Sciatic nerve (tissue), 2 donors: ENCODE measurements around the gene ZNF366. TPM values are rescaled to one million over a fixed set of nuclear protein-coding genes. Genes with fewer than 3 reads are reported as not detected.

Source experiments
- ATAC-seq: fragments of 200-7000 bp; cut with Tn5 transposase; one replicate; pipeline ENCODE4 v1.9.1; 2020; ENCODE audit warnings: mild to moderate bottlenecking, moderate library complexity
- DNase-seq: peaks from one replicate; pipeline ENCODE4 v3.0.0-alpha.2; 2020; ENCODE audit warnings: low spot score
- intact Hi-C: fragments of 100-400 bp; cut with DNase I; formaldehyde crosslinking; loops from one replicate; pipeline ENCODE4 v1.14.2; 2022
- total RNA-seq: library from RNA; stranded (reverse); fragmentation: NEBNext Ultra II Directional; extraction: Animal tissue kit (Norgen Biotek cat#: 25700); gene quantifications from one replicate; pipeline ENCODE4 v1.2.1, GENCODE V29; 2021
- donor health status: DM: no; HTN: no; CAD: no.
- donor health status: DM: no; HTN: no; CAD: no.

ZNF366 gene
- total RNA-seq, 1 donor from 2014 or later: 8.0 TPM

DNA sequence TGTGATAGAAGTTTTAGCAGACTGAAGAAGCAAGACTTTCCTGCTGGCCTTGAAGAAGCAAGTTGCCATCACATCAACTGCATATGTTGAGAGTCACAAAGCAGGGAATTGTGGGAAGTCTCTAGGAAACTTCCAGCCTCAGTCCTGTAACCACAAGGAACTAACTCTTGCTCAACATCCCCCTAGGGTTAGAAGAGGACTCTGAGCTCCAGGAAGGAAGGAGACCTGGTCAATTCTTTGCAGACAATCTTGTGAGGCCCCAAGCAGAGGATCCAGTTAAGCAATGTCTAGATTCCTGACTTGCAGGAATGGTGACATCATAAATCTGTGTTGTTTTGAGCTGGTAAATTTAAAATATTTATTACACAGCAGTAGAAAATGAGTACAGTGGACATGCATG is 18.6 kb upstream of the ZNF366 start:
- DNase-seq (no peak), ATAC-seq (no peak)
- intact Hi-C loops: no loop called here

DNA sequence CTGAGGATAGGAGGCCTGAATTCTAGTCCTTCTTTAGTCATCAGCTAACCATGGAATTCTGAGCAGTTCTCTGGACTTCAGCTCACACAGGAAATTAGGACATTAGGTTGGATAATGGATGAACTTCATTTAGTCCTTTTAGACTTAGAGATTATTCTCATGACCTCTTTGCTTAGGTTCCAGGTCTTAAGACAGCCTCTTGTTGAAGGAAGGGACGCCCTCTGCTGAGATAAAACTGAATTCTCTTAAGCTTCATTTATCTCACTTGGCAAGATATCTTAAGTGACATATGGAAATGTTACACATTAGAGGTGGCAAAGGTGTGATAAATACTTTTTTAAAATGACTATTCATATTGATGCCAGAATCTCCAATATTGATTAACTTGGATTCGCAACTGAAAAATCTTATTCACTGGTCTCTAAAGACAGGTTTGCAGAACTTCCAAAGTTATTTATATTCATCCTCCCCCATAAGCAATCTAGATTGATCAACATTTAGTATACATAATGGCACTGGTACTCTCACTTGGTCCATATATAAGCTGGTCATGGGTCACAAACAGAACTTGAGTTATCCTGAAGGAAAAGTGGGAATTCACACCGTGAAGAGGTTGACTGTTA is 16.9 kb upstream of the ZNF366 start:
- ATAC-seq (peak; percentile 81), DNase-seq (no peak)
- intact Hi-C loops: no loop called here

- DNase-seq: no peak
- intact Hi-C loops: no loop called here
- no peak for ATAC-seq
Measured at GRCh38 chr5:72522607-72523006, 15.4 kb upstream of the ZNF366 start.

- intact Hi-C loops: loop anchor here (10.0 kb wide), 1 partner anchor 154 kb away; no protein-coding TSS in a partner anchor
- ATAC-seq: no peak
Measured at GRCh38 chr5:72519111-72519510, 11.9 kb upstream of the ZNF366 start.

GRCh38 chr5:72518001-72518683 is 10.9 kb upstream of the ZNF366 start:
- DNase-seq (peak; percentile 67), ATAC-seq (peak; percentile 88)
- intact Hi-C loops: loop anchor here (10.0 kb wide), 1 partner anchor 153 kb away; no protein-coding TSS in a partner anchor

More at GRCh38 chr5:72519111-72519510, 11.9 kb upstream of the ZNF366 start:
- DNase-seq: no peak

DNA sequence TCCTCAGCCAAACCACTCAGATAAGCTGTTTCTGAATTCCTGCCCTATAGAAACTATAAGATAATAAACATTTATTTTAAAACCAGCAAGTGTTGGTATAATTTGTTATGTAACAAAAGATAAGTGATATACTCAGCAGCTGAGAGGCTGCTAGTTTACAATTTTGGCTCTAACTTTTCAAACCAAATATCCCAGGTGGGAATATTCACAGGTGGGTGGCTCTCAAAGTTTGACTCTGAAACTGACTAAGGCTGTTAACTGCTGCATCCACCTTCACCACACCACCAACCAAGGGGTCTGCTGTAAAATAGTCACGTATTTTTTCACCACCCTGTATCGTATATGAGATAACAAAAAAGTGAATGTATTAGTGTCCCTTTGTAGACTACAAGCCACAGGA is 9.7 kb upstream of the ZNF366 start:
- ATAC-seq (no peak), DNase-seq (no peak)
- intact Hi-C loops: loop anchor here (10.0 kb wide), 1 partner anchor 152 kb away; no protein-coding TSS in a partner anchor

DNA sequence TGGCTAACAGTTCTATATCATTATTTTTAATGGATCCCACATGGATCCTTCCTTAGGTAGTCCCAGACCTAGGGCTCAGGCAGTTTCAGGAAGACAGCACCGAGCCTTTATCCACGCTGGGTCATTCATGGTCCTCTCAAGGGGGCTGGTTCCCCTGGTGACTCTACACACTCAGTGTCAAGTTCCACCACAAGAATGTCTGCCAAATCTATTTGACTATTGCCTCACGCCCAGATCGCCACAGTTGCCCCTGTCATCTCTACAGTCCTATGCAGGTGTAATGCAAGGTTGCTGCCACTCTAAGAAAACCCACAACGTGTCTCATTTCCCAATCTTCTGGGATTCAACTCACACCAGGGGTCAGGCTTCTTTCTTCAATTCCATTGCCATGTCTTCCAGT is 8.0 kb upstream of the ZNF366 start:
- ATAC-seq (no peak), DNase-seq (no peak)
- intact Hi-C loops: loop anchor here (10.0 kb wide), 1 partner anchor 150 kb away; no protein-coding TSS in a partner anchor

DNA sequence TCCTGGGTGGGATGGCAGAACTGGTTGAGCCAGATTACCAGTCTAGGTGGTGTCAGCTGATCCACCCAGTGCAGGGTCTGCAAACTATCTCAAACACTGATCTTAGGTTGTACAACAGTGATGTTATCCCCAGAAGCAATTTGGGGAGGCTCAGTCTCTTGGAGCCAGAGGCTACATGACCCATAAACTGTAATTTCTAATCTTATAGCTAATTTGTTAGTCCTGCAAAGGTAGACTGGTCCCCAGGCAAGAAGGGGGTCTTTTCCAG is 5.3 kb upstream of the ZNF366 start:
- no peak for DNase-seq
- ATAC-seq: no peak
- intact Hi-C loops: loop anchor here (10.0 kb wide), 1 partner anchor 148 kb away; no protein-coding TSS in a partner anchor

DNA sequence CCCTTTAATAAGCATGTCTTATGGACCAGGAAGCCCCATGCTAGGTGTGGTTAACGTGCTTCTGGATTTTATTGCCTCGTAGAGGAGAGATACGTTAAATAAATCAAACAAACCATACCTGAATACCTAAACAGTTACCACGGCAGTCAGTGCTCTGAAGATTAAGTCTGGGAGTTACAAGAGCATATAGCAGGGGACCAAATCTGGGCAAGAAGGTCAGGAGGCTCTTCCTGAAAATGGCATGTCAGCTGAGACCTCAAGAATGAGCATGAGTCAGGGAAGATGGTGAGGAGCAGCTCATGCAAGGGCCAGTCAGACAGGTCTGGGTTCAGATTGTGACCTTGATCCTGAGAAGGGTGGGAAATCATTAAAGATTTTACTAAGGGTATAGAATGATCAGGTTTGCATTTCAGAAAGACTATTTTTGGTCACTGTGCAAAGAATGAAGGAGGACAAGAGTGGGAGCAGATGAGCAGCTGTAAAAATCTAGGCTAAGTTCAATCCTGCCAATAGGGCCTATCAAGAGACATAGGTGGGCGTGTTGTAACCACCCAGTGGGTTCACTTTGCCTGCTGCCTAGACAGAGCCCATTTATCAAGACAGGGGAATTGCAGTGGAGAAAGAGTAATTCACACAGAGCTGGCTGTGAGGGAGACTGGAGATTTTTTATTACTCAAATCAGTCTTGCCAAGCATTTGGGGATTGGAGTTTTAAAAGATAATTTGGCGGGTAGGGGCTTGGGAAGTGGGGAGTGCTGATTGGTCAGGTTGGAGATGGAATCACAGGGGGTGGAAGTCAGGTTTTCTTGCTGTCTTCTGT is 4.8 kb upstream of the ZNF366 start:
- ATAC-seq (no peak), DNase-seq (no peak)
- intact Hi-C loops: loop anchor here (10.0 kb wide), 1 partner anchor 147 kb away; no protein-coding TSS in a partner anchor

DNA sequence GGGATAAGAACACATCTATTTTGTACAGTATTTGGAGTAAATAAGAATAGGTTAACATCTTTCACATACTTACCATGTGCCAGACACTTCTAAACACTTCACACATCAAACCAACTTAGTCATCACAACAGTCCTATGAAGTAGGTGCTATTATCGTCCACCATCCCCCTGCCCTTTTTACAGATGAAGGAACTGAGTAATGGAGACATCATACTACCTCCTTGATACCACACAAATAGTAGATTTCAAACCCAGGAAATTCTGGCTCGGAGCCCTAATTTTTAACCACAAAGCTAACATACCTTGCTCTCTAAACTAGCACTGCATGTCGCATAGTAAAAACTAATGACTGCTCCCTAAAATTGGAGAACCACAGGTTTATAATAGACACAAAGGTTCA is 4.2 kb upstream of the ZNF366 start:
- ATAC-seq: no peak
- DNase-seq: no peak
- intact Hi-C loops: loop anchor here (10.0 kb wide), 1 partner anchor 147 kb away; no protein-coding TSS in a partner anchor

DNA sequence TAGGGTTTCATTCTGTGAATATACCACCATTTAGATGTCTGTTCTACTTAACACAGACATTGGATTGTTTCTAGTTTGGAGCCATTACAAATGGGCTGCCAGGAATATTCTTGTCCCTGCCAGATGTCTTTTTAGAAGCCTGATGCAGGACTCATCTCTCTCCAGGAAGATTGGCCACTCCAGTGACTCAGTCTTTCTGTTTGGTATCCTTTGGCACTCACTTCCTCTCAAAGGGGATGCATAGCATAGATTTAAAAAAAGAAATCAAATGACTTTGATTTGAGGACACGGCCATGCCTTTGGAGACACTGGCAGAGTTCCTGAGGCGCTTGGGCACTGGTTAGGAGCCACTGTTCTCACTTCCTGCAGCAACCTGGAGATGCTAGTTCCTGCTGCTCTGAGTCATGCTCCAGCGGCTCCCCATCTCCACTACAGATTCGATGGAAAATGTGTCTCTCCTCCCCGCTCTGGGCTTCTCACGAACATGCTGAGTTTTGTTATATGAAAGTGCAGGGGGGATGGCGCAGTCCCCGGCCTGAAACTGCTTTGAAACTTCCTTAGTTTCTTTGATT is 3.5 kb upstream of the ZNF366 start:
- ATAC-seq: peak; percentile 60
- intact Hi-C loops: loop anchor here (10.0 kb wide), 1 partner anchor 146 kb away; no protein-coding TSS in a partner anchor
- peak; percentile 62 for DNase-seq

DNA sequence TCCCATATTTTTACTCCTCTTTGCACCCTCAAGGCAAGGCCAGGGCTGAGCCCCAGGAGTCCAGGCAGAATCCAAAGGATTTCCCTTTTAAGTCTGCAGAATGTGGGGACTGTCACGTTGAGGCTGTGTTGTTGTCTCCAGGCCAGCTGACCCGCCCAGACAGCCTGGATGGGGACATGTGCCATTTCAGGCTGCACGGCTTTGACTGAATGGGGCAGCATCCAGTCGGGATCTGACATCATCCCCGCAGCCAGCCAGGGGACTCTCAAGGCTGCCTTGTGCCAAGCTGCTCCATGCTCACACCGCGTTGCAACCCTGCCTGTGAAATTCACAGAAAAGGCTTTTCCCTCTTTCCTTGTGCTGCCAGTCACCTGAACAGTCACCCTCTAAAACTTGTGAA is 2.2 kb upstream of the ZNF366 start:
- intact Hi-C loops: no loop called here
- DNase-seq (no peak), ATAC-seq (peak; percentile 71)

GRCh38 chr5:72508241-72509170 is 1.3 kb upstream of the ZNF366 start:
- ATAC-seq (no peak), DNase-seq (no peak)
- intact Hi-C loops: no loop called here

GRCh38 chr5:72507907-72508238 is 663 bp upstream of the ZNF366 start:
- DNase-seq (no peak), ATAC-seq (no peak)
- intact Hi-C loops: no loop called here

- ATAC-seq (no peak), DNase-seq (no peak)
- intact Hi-C loops: no loop called here
Measured at GRCh38 chr5:72506158-72506549, 1.1 kb downstream of the ZNF366 start.

DNA sequence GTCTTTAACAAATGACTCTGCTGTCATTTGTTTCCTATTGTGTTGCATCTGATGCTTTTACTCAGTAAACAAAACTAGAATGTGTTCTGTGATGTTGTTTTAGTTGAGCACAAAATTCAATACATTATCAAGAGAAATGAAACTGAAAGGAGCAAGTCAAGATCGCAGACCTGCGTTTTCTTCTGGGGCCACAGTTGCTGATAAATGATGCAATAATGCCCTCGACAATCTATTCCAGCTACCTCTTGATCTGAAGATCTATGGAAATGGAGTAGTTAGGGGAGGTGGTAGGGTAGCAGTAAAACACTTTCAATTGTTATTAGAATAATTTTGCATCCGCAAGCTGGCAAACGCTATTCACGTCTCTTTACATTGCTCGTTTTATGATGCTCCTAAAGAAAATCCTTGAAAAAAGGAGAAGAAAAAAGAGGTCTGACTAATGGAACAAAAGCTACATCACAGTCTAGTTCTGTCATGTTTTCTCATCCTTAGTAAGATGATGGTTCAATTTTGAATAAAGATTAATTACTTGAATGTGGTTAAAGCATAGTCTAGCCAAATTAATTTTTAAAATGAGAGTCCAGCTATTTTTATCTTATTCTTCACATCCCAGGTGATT is 1.6 kb downstream of the ZNF366 start:
- ATAC-seq (no peak), DNase-seq (no peak)
- intact Hi-C loops: no loop called here

- no peak for ATAC-seq
- intact Hi-C loops: no loop called here
Measured at GRCh38 chr5:72505016-72505415, 2.2 kb downstream of the ZNF366 start.

DNA sequence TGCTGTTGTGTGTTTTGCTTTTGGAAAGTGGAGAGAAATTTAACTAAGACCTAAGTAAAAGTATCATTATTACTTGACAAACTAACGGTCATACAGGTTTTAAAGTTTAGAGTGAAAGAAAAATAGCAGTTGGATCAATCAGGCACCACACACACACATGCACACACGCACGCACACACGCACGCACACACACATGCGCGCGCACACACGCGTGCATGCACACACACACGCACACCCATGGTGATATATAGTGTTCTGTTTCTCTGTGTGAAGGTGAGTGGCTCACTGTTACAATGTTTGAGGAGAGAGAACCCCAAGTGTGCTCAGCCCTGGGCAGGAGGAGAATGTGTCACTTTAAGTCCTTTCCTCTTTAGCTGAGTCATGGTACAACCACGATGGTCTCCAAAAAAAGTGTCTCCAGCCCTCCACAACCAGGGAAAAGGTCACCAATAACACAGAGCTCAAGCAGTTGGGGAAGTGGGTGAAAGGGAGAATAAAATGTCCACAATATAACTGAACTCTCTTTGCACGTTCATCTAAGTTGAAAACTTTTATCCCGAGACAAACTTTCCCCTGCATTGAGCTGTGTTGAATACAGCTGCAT is 3.2 kb downstream of the ZNF366 start:
- DNase-seq: no peak
- peak; percentile 62 for ATAC-seq
- intact Hi-C loops: no loop called here

More at GRCh38 chr5:72505016-72505415, 2.2 kb downstream of the ZNF366 start:
- DNase-seq: no peak
